ENCODE measurements around the gene XIRP2.

DNA sequence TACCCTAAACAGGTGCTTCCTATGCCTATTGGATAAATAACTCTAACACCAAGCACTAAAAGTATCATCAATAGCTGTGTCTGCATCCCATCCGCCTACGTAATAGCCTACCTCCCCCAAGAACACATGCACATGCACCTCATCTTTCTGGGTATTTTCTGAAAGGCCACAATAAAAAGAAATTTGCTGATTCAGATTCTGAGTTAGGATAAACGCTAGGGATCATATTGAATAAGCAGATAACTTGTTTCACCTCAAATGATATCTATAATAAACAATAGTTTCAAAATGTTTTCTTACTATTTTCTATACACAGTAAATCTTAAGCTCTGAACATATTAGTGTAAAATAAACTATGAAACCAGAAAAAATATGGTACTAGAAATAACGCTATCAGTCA is 112.9 kb downstream of the XIRP2 start:
- TF ChIP-seq EZH2 (IDR thresholded peaks at IDR 0.05; ENCODE audit: borderline replicate concordance, low read length) = no peak
- TF ChIP-seq, protein P1, sequence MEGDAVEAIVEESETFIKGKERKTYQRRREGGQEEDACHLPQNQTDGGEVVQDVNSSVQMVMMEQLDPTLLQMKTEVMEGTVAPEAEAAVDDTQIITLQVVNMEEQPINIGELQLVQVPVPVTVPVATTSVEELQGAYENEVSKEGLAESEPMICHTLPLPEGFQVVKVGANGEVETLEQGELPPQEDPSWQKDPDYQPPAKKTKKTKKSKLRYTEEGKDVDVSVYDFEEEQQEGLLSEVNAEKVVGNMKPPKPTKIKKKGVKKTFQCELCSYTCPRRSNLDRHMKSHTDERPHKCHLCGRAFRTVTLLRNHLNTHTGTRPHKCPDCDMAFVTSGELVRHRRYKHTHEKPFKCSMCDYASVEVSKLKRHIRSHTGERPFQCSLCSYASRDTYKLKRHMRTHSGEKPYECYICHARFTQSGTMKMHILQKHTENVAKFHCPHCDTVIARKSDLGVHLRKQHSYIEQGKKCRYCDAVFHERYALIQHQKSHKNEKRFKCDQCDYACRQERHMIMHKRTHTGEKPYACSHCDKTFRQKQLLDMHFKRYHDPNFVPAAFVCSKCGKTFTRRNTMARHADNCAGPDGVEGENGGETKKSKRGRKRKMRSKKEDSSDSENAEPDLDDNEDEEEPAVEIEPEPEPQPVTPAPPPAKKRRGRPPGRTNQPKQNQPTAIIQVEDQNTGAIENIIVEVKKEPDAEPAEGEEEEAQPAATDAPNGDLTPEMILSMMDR (conservative IDR thresholded peaks at IDR 0.05 in 1 of 2, IDR thresholded peaks at IDR 0.05 in 1 of 2; ENCODE audit: extremely low read depth in 1 of 2, insufficient read depth in 1 of 2, low read depth in 1 of 2, low read length in 2 of 2) = no peak
